ENCODE measurements around the gene STAG1.
"Not testable (repeated sequence)": the region's sequence is repeated elsewhere in the genome, so short reads cannot be mapped to it uniquely, and the experiment has no call there.

The STAG1 gene

DNA sequence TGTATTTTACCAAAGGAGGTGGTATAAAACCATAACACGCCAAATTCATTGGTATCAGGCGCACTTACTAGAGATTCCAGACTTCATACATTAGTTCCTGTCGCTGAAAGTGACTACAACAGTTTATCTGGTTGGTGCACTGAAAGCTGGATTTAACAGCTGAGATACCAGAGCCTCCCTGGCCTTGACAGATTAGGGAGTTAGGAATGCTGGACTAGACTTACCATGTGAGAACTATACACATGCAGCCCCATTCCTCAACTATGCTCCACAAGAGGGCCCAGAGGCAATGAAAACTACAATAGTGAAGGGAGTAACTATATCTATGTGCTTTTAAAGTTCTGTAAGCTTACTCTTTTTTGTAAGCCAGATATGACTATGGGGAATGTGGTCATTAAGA lies 174.4 kb downstream of the STAG1 start:
- DNase-seq: no peak

DNA sequence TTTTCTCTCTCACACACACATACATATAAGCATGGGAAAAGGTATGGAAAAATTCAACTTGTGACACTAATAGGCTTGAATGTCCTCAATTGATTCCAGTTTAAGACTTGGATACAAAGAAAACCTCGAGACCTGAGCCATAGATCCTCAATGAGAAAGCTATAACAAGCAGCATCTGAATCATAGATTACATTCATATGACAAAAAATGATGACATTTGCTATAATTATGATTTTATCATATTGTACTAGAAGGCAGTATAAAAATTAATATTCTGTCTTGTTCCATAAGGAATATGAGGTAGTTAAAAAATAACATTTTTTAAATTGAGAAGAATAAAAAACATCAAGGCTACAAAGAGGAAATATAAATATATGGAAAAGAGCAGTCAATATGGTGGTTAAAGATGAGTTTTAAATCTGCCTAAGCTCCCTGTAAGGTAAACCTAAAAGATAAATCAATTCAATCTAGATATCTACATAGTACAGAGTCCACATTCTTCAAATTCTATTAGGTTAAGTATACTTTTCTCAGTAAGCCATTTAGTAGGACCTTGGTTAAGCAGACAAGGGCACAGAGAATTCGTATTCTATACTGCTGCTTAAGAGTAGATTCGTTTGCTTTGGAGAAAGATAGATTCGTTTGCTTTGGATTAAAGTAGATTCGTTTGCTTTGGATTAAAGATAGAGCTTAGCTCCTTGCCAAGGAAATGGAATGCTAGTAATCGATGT lies 175.7 kb downstream of the STAG1 start:
- DNase-seq: no peak

DNA sequence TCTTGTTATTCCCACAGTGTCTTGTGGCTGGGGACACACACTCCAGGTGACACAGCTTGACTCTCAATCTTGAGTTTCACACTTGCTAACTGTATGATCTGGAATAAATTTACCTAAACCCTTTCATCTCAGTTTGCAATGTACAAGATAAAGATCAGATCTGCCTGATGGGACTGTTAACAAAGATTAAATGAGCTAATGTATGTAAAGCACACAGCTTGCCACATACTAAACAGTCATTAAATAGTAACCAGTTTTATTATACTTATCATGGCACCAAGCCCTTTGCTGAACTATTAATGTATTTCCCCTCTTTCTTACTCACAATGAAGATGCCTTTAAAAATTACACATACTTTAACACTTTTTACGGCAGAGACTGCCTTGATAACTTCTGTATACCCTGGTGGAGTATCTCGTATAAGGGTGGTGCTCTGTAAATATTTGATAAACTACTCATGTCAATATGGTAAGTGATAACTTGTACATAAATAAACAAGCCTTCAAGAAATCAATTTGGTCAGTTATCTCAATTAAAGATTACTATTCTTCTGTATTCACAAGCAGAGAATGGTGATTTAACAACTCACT lies 184.5 kb downstream of the STAG1 start:
- no peak for DNase-seq

DNA sequence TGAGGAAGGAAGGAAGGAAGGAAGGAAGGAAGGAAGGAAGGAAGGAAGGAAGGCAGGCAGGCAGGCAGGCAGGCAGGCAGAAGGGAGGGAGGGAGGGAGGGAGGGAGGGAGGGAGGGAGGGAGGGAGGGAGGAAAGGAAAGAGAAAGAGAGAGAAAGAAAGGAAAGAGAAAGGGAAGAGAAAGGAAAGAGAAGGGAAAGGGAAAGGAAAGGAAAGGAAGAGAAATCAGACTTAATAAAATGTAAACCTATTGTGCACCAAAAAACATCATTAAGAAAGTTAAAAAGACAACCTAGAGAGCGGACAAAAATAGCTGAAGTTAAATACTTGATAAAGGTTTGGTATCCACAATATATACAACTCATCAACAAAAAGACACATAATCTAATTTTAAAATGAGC lies 187.2 kb downstream of the STAG1 start:
- DNase-seq: not testable (repeated sequence)

DNA sequence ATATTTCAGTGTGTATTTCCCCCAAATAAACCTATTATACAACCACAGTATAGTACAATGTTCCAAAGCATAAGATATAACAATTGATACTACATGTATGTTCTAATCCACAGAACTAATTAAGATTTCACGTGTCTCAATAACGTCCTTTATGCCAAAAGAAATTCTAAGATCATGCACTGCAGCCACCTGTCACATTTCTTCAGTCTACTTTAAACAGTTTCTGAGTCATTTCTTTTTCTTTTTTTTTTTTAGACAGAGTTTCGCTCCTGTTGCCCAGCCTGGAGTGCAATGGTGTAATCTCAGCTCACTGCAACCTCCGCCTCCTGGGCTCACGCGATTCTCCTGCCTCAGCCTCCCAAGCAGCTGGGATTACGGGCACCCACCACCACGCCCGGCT lies 190.2 kb downstream of the STAG1 start:
- DNase-seq: no peak

DNA sequence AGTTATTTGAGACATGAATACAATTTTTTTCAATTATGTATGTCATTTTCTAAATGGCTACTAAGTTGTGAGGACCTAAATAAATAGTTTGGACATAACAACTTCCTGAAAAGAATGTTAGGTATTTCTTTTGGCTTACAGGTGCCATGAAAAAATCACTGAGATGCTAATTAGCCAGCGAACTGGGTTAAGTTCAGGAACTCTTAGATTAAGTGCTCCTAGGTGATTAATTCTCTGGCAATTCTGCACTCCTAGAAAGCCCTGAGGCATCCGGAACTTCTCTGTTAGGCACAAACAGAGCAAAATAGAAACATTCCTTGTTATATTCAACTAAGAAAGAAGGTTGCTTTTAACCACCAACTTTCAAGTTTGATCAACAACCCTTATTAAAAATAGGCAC lies 192.3 kb downstream of the STAG1 start:
- no peak for DNase-seq

DNA sequence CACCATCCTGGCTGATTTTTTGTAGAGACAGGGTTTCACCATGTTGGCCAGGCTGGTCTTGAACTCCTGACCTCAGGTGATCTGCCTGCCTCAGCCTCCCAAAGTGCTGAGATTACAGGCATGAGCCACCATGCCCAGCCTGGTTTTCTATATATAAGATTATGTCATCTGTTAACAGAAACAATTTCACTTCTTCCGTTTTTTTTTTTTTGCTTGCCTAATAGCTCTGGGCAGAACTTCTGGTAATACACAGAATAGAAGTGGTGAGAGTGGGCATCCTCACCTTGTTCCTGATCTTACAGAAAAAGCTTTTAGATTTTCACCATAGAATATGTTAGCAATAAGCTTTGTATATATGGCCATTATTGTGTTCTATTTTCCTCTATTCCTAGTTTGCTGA lies 202.7 kb downstream of the STAG1 start:
- DNase-seq: not testable (repeated sequence)

DNA sequence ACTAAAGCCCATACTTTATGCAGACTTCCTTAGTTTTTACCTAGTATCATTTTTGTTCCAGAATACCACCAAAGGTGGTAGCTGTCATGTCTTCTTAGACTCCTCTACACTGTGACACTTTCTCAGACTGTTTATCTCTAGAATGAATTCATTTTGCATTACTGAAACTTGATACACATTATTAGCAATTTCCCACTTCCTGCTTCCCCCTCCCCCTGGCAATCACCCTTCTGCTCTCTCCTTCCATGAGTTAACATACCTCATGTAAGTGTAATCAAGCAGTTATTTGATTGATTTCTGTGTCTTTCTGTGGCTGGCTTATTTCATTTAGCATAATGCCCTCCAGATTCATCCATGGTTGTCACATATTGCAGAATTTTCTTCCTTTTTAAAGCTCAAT lies 204.9 kb downstream of the STAG1 start:
- no peak for DNase-seq

DNA sequence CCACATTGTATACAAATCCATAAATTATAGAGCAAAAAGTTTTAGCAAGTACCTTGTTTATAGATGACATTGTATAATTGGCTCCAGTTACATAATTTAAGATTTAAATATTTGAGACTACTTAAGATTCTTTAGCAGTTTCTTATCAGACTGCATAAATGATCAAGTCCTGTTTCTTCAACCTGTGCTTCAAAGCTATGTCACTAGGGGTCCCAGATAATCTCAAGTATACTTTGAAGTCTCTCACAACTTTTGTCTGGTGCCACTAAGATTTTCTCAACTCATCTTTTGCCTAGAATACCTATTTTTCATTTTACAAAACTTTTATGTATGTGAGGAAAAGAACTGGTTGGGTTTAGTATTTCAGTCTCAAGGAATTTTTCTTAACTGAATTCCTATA lies 205.5 kb downstream of the STAG1 start:
- no peak for DNase-seq

DNA sequence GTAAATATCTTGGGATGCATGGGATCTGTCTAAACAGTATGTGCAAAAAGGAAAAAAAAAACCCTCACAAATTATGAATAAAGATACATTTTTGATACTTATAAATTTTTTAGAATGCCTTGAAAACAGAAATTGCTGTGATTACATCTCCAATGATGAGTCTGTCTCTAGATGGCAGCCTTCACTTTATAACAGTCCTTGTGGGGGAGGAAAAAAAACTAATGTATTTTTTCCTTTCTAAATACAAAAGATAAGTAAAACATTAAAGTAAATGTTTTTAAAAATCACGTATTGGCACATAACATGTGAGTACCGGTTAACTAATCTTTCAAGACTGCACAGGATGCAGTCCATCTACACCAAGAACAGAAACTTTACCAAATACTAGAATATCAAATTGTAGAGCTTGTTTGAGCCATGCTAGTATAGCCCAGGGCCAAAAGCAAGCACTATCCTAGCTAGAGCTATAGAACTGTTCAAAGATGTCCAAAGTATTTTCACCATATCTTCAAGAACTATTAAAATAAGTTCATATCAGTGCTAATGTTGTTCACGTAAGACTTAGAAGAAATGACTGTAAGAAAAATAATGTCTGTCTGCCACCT lies 206.4 kb downstream of the STAG1 start:
- DNase-seq: no peak

DNA sequence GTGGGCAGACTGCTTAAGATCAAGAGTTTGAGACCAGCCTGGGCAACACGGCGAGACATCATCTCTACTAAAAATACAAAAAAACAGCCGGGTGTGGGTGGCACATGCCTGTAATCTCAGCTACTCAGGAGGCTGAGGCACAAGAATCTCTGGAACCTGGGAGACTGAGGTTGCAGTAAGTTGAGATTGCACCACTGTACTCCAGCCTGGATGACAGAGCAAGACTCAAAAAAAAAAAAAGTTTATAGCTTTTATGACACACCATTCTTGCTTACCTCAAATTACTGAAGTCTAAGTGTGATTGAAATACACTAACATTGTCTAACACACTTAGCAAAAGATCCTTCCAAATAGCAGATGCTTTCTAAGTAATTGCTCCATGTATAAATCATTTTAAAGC lies 207.6 kb downstream of the STAG1 start:
- no peak for DNase-seq

DNA sequence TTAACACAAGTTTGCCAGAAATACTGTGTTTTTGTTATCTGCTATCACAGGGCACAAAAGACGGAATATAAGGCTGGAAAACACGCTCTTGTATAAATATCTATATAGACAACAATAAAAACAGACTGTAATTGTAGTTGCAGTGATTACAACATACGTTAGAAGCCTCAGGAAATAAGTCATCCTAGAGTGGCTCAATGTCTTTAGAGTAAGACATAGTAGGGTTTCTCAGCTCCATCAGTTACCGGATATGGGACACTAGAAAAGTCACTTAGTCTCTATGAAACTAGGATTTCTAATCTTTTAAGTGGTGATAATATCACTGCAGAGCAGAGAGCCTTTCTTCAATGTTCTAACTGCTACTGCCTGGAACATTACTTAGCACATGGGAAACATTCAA lies 208.8 kb downstream of the STAG1 start:
- no peak for DNase-seq

DNA sequence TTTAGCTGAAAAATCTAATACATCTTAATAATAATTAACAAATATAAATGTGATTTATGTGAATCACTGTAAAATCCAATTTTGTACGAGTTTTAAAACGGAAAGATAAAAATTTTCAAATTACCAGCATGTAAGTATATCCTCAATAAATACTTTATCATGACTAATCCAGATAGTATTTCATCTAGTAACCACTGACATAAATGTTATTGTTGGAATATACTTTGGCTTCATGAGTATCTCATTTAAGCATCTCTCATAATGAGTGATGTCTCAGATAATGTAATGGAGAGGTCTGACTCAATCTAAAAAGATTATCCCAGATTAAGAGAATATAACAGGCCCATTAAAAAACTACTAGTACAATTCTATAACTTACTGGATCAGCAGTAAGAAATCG lies 216.3 kb downstream of the STAG1 start:
- DNase-seq: no peak

DNA sequence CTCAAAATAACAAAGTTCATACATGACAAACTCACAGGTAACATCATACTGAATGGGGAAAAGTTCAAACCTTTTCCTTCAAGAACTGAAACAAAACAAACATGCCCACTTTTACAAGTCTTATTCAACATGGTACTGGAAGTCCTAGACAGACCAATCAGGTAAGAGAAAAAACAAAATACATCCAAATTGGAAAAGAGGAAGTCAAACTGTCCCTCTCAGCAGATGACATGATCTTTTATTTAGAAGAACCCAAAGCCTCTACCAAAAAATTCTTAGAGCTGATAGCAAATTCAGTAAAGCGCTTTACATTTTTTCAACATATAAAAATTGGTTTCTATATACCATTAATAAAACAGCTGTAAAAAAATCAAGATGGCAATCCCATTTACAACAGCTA lies 219.4 kb downstream of the STAG1 start:
- no peak for DNase-seq

DNA sequence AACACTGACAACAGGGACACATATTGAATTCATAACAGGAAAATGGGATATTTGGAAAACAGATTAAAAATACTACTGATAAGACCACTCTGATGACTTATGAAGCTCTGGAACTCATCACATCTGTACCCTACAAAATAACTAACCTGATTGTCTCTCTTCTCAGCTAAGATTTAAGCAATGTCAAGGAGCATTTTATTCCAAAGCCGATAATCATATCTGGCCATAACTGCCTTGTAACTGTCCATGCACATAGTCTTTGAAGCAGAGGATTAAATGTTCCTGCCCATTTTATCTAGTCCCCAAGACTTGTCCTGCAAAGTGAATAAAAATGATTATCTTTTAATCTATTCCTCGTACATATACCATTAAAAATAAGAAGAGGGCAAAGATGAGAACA lies 234.1 kb downstream of the STAG1 start:
- no peak for DNase-seq

DNA sequence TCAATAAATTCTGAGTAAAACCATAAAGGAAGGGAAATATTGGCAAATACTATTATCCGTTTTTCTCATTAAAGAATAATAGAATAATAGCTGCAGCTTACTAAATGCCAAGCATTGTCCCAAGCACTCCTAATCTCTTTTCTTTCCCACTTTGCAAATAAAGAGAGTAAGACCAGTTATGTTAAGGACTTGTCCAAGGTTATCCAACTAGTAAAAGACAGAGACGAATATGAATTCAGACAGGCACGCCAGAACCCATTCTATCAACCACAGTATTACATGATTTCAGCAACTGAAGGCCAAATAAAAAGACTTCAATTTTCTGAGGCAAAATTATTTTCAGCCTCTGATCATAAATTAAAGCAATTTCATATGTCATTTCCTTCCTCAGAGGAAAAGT lies 235.5 kb downstream of the STAG1 start:
- no peak for DNase-seq

DNA sequence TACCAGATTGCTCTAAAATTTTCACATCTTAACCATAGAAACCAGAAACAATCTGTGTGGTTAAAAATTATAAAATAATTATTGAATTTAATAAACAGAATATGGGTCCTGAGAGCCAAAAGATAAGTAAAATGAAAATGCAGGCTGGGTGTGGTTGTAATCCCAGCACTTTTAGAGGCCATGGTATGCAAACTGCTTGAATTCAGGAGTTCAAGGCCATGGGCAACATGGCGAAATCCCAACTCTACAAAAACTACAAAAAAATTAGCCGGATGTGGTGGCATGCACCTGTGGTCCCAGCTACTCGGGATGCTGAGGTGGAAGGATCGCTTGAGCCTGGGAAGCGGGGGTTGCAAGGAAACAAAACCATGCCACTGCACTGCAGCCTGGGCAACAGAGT lies 236.1 kb downstream of the STAG1 start:
- DNase-seq: no peak

DNA sequence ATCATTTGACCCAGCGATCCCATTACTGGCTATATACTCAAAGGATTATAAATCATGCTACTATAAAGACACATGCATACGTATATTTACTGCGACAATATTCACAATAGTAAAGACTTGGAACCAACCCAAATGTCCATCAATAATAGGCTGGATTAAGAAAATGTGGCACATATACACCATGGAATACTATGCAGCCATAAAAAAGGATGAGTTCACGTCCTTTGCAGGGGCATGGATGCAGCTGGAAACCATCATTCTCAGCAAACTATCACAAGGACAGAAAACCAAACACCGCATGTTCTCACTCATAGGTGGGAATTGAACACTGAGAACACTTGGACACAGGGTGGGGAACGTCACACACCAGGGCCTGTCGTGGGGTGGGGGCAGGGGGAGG lies 237.6 kb downstream of the STAG1 start:
- DNase-seq: not testable (repeated sequence)

DNA sequence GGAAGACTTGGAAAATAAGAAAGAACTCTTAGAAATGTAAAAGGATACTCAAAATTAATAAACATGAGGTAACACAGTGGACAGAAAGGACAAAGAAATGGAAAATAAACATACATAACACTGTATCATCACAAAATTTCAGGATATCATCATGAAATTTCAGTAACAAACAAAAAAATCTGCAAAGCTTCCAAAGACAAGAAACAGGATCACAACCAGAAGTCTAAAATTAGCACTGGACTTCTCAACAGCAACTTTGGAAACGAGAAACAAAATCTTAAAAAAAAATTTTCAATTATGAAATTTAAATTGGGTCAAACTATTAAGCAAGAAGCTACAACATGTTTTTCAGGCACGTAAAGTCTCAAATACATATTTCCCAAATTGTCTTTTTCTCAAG lies 238.8 kb downstream of the STAG1 start:
- DNase-seq: no peak

DNA sequence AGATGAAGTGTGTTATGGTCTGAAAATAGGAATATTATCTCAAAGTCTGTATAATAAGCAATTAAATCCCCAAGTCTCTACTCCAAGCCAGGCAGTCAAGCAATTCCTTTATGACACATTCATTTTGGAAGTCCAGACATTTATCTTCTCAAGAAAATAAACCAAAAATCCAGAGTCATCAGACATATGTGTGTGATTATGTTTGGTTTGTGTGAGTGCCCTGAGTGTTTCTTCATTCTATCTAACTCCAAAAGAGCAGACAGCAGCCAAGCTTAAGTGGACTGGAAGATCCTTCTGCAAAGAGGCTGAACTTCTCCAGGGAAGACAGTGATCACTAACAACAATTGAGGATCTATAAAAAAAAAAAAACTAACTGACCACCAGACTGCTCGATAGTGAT lies 239.8 kb downstream of the STAG1 start:
- DNase-seq: no peak

DNA sequence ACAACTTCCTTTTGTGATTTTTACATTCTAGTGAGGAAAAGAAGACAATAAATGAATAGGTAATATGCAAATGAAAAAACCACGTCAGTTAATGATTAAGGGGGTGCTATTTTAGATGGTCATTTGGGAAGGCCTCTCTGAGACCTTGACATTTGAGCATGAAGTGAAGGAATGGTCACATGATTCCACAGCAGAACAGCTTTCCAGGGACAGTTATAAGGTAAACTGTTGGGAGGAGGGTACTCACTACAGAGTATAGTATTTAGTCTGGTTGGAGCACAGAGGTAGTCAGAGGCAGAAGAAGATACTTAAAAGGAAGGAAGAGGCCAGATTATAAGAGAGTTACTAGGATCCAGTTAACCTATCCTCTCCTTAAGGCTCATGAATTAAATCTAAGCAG lies 246.5 kb downstream of the STAG1 start:
- no peak for DNase-seq

DNA sequence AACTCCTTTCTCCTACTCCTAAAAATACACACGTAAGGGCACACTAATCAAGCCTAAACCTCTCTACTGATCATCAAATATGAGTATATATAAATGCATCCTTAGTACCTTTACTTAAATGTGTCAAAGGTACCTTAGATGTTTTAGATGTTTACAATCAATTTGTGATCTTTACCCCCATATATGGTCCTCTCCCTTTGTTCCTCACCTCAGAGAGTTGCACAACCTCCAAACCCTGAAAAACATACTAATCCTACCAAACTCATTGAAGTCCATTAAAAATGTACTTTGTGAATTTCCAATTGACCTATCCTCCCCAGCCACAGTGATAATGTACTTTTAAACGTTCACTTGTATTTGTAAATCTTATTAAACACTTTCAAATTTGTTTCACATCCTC lies 249.1 kb downstream of the STAG1 start:
- no peak for DNase-seq

DNA sequence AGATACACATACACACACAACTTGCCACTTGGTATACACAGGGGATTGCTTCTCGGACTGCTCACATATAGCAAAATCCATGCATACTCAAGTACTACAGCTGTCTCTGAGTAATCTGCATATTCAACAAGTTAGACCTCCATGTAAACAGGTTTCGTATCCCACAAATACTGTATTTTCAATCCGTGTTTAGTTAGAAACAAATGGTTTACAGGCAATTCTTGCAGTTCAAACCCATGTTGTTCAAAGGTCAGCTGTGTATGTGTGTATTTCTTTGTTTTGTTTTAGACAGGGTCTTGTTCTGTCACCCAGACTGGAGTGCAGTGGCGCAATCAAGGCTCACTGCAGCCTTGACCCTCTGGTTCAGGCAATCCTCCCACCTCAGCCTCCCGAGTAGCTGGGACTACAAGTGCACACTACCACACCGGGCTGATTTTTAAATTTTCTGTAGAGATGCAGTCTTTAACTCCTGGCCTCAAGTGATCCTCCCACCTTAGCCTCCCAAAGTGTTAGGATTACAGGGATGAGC lies 253.2 kb downstream of the STAG1 start:
- no peak for DNase-seq

DNA sequence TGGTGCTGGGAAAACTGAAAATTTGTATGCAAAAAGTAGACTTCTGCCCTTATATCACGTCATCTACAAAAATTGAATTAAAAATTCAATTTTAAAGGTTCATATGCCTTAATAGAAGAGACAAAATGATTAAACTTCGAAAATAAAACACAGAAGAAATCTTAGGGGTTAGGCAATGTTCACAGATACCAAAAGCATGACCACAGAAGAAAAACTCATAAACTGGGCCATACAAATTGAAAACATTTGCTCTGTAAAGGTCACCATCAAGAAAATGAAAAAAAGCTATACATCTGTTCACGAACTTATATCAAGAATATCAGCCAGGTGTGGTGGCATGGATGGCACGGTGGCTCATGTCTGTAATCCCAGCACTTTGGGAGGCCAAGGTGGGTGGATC lies 257.0 kb downstream of the STAG1 start:
- DNase-seq: no peak

All from activated CD8-positive, alpha-beta memory T cell treated with anti-CD3 and anti-CD28 coated beads for 24 hours (primary cell).